NCI-H446 (cell line): ENCODE results near the gene HEPN1.

Experiments used
- DNase-seq, 2 experiments: peaks; one replicate each; lab custom pipeline; 2025; lab: John Stamatoyannopoulos, UW

Gene HEPN1

GRCh38 chr11:124899383-124900145 lies 19.5 kb upstream of the HEPN1 start:
- no peak for DNase-seq

- DNase-seq, result no peak
Measured at GRCh38 chr11:124900464-124900863, 18.6 kb upstream of the HEPN1 start.

- DNase-seq, result no peak
Measured at GRCh38 chr11:124902616-124903015, 16.4 kb upstream of the HEPN1 start.

GRCh38 chr11:124915541-124916369 lies 3.3 kb upstream of the HEPN1 start:
- DNase-seq, result no peak

- no peak for DNase-seq
Measured at GRCh38 chr11:124916370-124916710, 2.7 kb upstream of the HEPN1 start.

- DNase-seq, result peak; percentile 80 to 89
Measured at GRCh38 chr11:124917115-124917637, 1.9 kb upstream of the HEPN1 start.

- no peak for DNase-seq
Measured at GRCh38 chr11:124919898-124920297, 848 bp downstream of the HEPN1 start.

GRCh38 chr11:124920356-124920755 lies 1.3 kb downstream of the HEPN1 start:
- no peak for DNase-seq

GRCh38 chr11:124920870-124921609 lies 2.0 kb downstream of the HEPN1 start:
- DNase-seq, result peak in 1 of 2 experiments; percentile 65

- no peak for DNase-seq
Measured at GRCh38 chr11:124922831-124923230, 3.8 kb downstream of the HEPN1 start.

- DNase-seq, result no peak
Measured at GRCh38 chr11:124923296-124923695, 4.2 kb downstream of the HEPN1 start.

- no peak for DNase-seq
Measured at GRCh38 chr11:124928942-124929665, 10.1 kb downstream of the HEPN1 start.

GRCh38 chr11:124930799-124931198 lies 11.7 kb downstream of the HEPN1 start:
- no peak for DNase-seq

- no peak for DNase-seq
Measured at GRCh38 chr11:124934862-124935547, 16.0 kb downstream of the HEPN1 start.

- DNase-seq, result no peak
Measured at GRCh38 chr11:124935548-124936514, 16.8 kb downstream of the HEPN1 start, which contains the start of gene HEPACAM. Gene HEPACAM (minus strand): TSS chr11:124936047. CDS start chr11:124936006, 41 bp downstream.

GRCh38 chr11:124937336-124937935 lies 18.4 kb downstream of the HEPN1 start:
- DNase-seq, result no peak

- no peak for DNase-seq
Measured at GRCh38 chr11:124938206-124938765, 19.2 kb downstream of the HEPN1 start.

- DNase-seq, result no peak
Measured at GRCh38 chr11:124938970-124939369, 19.9 kb downstream of the HEPN1 start.

- DNase-seq, result no peak
Measured at GRCh38 chr11:124941703-124942102, 22.7 kb downstream of the HEPN1 start.
